SKM-1 (cell line): ENCODE measurements around the gene GCAT.

Experiments used
- DNase-seq: peaks from one replicate; lab custom pipeline; 2025; ENCODE audit not compliant: unreplicated experiment; lab: John Stamatoyannopoulos, UW

GCAT gene

GRCh38 chr22:37809672-37810333, 2.1 kb downstream of the GCAT start:
- DNase-seq: no peak

- DNase-seq: no peak
Measured at GRCh38 chr22:37811867-37812266, 4.1 kb downstream of the GCAT start.

GRCh38 chr22:37812869-37813678, 5.3 kb downstream of the GCAT start:
- no peak for DNase-seq

- no peak for DNase-seq
Measured at GRCh38 chr22:37815593-37815992, 7.9 kb downstream of the GCAT start.

GRCh38 chr22:37816543-37817180, 8.9 kb downstream of the GCAT start:
- DNase-seq: no peak

- peak; percentile 55 for DNase-seq
Measured at GRCh38 chr22:37817705-37818408, 10.1 kb downstream of the GCAT start.

GRCh38 chr22:37818409-37819104, 10.8 kb downstream of the GCAT start:
- DNase-seq: no peak

GRCh38 chr22:37819105-37819433, 11.3 kb downstream of the GCAT start:
- no peak for DNase-seq

GRCh38 chr22:37820350-37820749, 12.6 kb downstream of the GCAT start:
- DNase-seq: no peak

- DNase-seq: no peak
Measured at GRCh38 chr22:37822079-37822833, 14.5 kb downstream of the GCAT start.

GRCh38 chr22:37823134-37823985, 15.6 kb downstream of the GCAT start, which contains the start of gene GALR3:
GALR3 (plus strand) TSS chr22:37823382; CDS start chr22:37823407, 25 bp downstream.
- no peak for DNase-seq

GRCh38 chr22:37824674-37825641, 17.2 kb downstream of the GCAT start:
- DNase-seq: no peak

GRCh38 chr22:37827056-37827455, 19.3 kb downstream of the GCAT start:
- no peak for DNase-seq

- DNase-seq: no peak
Measured at GRCh38 chr22:37830093-37830842, 22.5 kb downstream of the GCAT start.

- DNase-seq: no peak
Measured at GRCh38 chr22:37831472-37831871, 23.7 kb downstream of the GCAT start.

- no peak for DNase-seq
Measured at GRCh38 chr22:37832022-37832857, 24.5 kb downstream of the GCAT start.
